ENCODE results near the gene ANGPT4.

The ANGPT4 gene

DNA sequence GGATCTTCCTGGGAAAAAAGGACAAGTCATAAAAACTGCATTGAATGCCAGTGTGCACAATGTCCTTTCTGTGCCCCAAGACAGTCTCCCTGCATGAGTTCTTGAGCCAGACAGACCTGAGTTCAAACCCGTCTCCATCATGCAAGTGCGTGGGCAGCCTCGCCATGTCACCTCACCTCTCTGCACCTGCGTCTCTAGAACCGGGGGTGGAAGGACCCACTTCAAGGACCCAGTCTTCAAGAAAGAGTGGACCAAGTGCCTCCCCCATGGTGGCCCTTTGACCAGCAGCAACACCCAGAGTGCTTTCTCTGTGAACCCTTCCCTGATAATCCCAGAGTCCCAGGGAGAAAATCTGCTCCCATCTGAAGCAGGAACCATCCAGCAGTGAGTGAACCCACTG, 23.5 kb upstream of the ANGPT4 start:
- no peak for DNase-seq

DNA sequence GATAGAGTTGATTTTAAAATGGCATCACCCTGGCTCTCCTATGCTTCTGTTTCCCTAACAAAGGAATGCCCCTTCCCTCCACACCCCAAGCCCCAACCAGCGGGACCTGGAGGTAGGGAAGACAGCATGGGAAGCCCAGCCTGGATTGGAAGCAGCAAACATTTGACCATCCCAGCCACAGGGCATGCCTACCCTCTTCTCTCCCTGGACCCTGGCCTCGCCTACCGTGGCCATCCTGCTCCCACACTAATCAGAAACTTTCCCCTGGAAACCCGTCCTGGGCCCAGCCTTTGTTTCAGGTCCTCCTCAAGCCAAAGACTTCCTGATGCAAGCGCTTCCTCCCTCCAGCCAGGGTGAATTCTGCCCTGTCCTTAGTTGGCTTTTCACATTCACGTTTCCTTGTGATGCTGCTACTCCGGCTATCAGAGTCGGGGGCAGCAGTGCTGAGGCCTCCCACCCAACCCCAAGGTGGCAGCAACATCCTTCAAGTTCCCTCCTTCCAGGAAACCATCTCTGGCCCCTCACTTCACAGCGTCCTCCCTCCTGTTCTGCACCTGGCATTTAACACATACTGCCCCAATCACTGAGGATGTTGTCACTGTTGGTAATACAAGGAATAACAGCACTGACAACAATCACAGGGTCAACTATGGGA, 18.2 kb upstream of the ANGPT4 start:
- no peak for DNase-seq

GRCh38 chr20:933029-933428, 16.9 kb upstream of the ANGPT4 start:
- DNase-seq: no peak

GRCh38 chr20:931401-931800, 15.3 kb upstream of the ANGPT4 start:
- DNase-seq: no peak

DNA sequence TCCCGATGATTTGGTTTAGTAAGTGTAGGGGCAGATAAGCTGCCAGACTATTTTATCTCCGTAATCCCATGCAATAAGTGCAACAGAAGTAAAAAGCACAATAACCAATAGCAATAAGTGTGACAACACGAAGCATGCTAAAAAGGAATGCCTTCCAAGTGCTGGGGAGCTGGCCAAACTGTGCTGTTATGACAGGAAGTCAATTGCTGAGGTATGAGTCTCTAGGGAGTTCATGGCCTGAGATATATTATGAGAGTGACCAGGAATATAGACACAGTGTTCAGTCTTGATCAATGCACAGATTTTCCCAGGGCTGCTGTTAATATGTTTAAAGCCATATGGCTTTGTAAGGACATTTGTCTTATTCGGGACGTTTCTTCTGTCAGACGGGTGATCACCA, 10.5 kb upstream of the ANGPT4 start:
- DNase-seq: no peak

DNA sequence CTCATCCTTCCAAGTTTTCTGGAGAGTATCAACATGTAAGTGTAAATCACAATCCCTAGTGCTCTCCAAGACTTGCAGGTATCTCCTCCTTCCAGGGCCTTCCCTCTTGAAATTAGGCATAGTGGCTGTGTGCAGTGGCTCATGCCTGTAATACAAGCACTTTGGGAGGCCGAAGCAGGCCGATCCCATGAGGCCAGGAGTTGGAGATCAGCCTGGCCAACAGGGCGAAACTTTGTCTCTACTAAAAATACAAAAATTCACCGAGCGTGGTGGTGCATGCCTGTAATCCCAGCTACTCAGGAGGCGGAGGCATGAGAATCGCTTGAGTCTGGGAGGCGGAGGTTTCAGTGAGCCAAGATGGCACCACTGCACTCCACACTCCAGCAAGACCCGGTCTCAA, 9.4 kb upstream of the ANGPT4 start:
- no peak for DNase-seq

DNA sequence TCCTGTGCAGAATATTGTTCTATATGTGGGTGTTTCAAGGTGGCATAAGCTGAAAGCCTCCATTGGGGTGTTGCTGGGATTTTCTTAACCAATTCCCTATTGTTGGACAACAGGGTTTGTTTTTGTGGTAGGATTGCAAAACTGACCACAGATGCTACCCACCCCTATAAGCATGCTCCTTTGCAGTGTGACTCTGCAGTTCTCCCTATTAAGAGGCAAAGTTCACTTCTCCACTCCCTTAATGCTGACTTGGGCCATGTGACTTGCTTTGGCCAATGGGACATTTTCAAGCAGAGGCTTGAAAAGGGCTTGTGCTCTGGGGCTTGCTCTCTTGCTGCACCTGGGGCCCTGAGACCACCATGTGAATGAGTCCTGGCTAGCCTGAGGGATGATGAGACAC, 8.5 kb upstream of the ANGPT4 start:
- DNase-seq: no peak

DNA sequence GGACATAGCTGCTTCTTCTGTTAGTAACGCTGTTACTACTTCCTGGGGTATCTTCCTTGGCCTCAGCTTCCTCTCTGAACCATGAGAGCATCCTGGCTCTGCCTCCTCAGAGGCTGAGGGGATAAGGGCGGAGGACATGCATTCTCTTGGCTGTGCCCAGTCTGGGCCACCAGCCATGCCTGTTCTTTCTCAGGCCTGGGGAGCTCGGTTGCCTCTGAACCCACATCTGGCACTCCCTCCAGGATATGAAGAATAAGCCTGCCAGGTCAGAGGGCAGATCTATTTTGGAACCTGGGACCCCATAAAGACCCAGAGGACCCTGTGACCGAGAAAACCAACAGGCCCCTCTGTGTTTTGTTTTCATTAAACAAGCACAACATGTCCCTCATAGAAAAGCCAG, 6.6 kb upstream of the ANGPT4 start:
- no peak for DNase-seq

- no peak for DNase-seq
These were observed 4.9 kb upstream of the ANGPT4 start for GRCh38 chr20:921068-921467.

DNA sequence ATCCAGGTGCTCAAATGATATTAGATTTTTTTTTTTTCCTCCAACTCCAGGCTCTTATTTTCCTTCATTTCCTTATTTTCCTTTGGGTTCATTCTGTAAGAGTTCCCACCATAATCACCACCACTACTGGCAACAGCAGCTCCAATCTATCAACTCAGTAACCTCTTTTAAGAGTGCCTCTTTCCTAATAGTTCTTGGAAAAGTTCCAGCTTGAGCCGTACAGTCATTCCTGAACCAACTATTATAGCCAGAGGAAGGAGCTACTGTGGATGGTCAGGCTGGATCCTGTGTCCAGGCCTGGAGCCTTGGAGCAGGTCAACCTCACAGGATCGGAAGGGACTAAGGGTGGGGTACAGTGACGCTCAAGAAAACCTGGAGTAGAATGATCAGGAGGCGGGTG, 4.2 kb upstream of the ANGPT4 start:
- DNase-seq: no peak

GRCh38 chr20:919491-919916, 3.4 kb upstream of the ANGPT4 start:
- peak; percentile 29 for DNase-seq

- no peak for DNase-seq
These were observed 1.3 kb upstream of the ANGPT4 start for GRCh38 chr20:917416-917815.

DNA sequence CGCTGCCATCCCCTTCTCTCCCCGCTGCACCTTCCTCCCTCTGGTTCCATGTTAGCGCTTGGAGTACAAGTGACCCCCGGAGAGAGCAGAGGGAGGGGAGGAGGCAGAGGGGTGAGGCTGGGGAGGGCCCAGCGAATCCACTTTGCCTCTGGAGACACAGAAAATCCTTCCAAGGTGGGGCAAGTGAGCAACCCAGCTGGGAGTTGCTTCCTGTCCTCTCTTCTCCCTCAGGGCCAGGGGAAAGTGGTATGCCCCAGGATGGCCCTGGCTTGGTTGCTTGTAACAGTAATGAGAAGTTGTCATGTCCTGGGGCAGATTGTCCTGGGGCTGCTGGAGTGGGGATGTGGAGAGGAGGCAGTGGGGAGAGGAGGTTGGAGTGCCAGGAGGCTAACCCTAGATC, 691 bp upstream of the ANGPT4 start:
- DNase-seq: no peak

GRCh38 chr20:914727-915498, 1.2 kb downstream of the ANGPT4 start:
- no peak for DNase-seq

DNA sequence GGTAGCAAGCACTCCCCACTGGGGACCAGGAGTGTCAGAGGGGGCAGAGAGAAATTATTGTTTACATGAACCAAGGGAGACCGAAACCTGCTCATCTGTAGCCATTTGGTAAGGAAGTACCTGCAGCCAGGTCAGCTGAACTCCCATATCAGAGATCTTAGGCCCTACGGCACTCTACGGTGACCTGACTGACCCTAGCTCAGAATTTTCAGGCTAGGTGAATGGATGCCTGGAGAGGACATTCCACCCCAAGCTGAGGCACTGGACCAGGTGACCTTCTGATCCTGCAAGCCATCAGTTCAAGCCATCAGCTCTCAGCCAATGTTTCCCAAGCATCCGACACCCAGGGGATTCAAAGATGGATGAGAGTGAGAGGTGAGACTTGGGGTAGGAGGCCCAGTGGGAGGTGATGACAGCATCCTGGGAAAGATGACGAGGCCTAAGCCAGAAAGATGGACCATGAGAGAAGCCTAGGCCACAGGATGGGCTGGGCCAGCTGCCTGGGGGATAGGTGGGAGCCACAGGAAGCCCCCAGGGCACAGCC, 2.8 kb downstream of the ANGPT4 start:
- DNase-seq: no peak

GRCh38 chr20:911882-912600, 4.1 kb downstream of the ANGPT4 start:
- no peak for DNase-seq

- DNase-seq: no peak
These were observed 5.0 kb downstream of the ANGPT4 start for GRCh38 chr20:910870-911770.

DNA sequence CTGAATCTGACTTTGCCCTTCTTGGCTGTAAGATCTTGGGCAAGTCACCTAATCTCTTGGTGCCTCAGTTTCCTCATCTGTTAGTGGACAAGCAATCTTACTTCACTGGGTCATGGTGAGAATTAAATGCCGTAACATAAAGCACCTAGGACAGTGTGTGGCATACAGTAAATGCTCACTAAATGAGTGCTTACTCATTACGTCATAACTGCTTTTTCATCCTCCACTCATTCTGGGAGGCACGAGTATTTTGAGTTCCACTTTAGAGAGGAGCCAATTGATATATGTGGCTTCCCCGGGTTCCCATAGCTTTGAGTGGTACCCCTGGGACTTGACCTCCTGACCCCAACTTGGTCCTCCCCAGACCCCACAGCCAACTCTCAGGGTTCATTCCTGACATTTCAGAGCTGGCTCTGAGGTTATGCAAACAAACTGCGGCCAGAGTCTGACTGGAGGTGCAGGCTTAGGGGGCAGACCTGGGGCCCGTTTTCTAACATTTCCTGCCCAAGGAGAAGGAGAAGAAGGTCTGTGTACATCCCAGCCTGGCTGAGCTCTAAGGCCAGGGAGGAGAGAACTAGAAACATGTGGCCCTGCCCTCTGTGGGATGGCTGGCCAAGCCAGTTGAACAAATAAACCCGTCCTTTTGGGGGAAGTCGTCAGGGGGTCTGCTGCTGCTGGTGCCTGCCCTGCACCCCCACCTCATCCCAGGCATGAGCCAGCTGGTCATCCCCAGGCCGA, 5.8 kb downstream of the ANGPT4 start:
- no peak for DNase-seq

- no peak for DNase-seq
These were observed 6.5 kb downstream of the ANGPT4 start for GRCh38 chr20:909641-910040.

- DNase-seq: no peak
These were observed 9.3 kb downstream of the ANGPT4 start for GRCh38 chr20:906703-907270.

- no peak for DNase-seq
These were observed 10.1 kb downstream of the ANGPT4 start for GRCh38 chr20:906001-906520.

Measured in GDM1 (cell line).